CD4-positive, alpha-beta T cell (primary cell): ENCODE results near the gene STEAP2. TPM values are rescaled to one million over a fixed set of nuclear protein-coding genes. Genes with fewer than 3 reads are reported as not detected.

Experiments used
- ATAC-seq: fragments of 200-7000 bp; cut with Tn5 transposase; one replicate; pipeline ENCODE4 v1.10.0; 2022; ENCODE audit warnings: mild to moderate bottlenecking; ENCODE audit not compliant: poor library complexity
- CTCF ChIA-PET: fragments of 350-600 bp; sonication (Branson Sonifier 250); formaldehyde crosslinking; loops from one replicate; lab custom pipeline; 2021; ENCODE audit warnings: antibody characterized with exemption, inconsistent platforms; lab: Charles Lee
- POLR2A ChIA-PET: fragments of 350-600 bp; sonication (Branson Sonifier 250); formaldehyde crosslinking; loops from one replicate; lab custom pipeline; 2021; ENCODE audit warnings: antibody characterized with exemption, inconsistent platforms; lab: Charles Lee
- DNase-seq, 14 experiments: peaks; one replicate each; pipeline ENCODE4 v3.0.0-alpha.2; 2013 to 2020; ENCODE audit warnings: mixed read lengths in 2 of 14
- H3K27ac ChIP-seq, 2 donors: one replicate each; pipeline versions ENCODE4 v1.5.1 to v1.7.0; 2013; ENCODE audit warnings: low read length in 2 of 2, low read depth in 1 of 2, mild to moderate bottlenecking in 1 of 2
- H3K27me3 ChIP-seq, 2 experiments: 1 replicate in 1 of 2; 2 replicates in 1 of 2; pipeline versions ENCODE4 v1.6.1 to v1.7.0; 2013; ENCODE audit warnings: low read length in 2 of 2, control low read depth in 1 of 2, mild to moderate bottlenecking in 1 of 2, moderate library complexity in 1 of 2; ENCODE audit not compliant: insufficient read depth in 2 of 2, control insufficient read depth in 1 of 2
- H3K36me3 ChIP-seq: one replicate; pipeline ENCODE4 v1.6.1; 2013; ENCODE audit warnings: low read length, control low read depth; ENCODE audit not compliant: insufficient read depth
- H3K4me1 ChIP-seq: one replicate; pipeline ENCODE4 v1.6.1; 2013; ENCODE audit warnings: low read length, control low read depth; ENCODE audit not compliant: insufficient read depth
- H3K4me3 ChIP-seq: one replicate; pipeline ENCODE4 v1.5.1; 2013; ENCODE audit warnings: mild to moderate bottlenecking, low read length, moderate library complexity
- H3K9me3 ChIP-seq, 2 experiments: 1 replicate in 1 of 2; 2 replicates in 1 of 2; pipeline versions ENCODE4 v1.6.1 to v1.7.0; 2013; ENCODE audit warnings: low read length in 2 of 2, mild to moderate bottlenecking in 2 of 2, control low read depth in 1 of 2, moderate library complexity in 1 of 2; ENCODE audit not compliant: control insufficient read depth in 1 of 2, insufficient read depth in 1 of 2
- H3K27ac Mint-ChIP-seq: one replicate; pipeline ENCODE4 v1.8.0; 2020; ENCODE audit warnings: mixed read lengths
- H3K27me3 Mint-ChIP-seq: one replicate; pipeline ENCODE4 v1.8.0; 2021; ENCODE audit warnings: mixed read lengths
- H3K36me3 Mint-ChIP-seq: one replicate; pipeline ENCODE4 v1.8.0; 2021; ENCODE audit warnings: low read depth, mixed read lengths
- H3K4me1 Mint-ChIP-seq: one replicate; pipeline ENCODE4 v1.8.0; 2021; ENCODE audit warnings: low read depth, mixed read lengths
- H3K4me3 Mint-ChIP-seq: one replicate; pipeline ENCODE4 v1.8.0; 2020; ENCODE audit warnings: mild to moderate bottlenecking, mixed read lengths
- H3K9me3 Mint-ChIP-seq: one replicate; pipeline ENCODE4 v1.8.0; 2020; ENCODE audit warnings: mixed read lengths
- intact Hi-C, 2 experiments: fragments of 100-400 bp; cut with DNase I in 1 of 2; cut with micrococcal nuclease in 1 of 2; formaldehyde crosslinking; loops; one replicate each; pipeline versions ENCODE4 v1.15.1 to v1.9.0; 2023 to 2025; cut with DNase I, micrococcal nuclease
- total RNA-seq, 174 experiments: library from RNA in 2 of 174; stranded (reverse) in 2 of 174; gene quantifications; one replicate each; pipeline ENCODE4 v1.2.3 and lab custom pipeline; 2021 to 2026
- TF ChIP-seq, protein P1 (sequence below): fragments of 200-600 bp; IDR thresholded peaks from one replicate; pipeline ENCODE4 v1.8.0; 2022; ENCODE audit warnings: antibody characterized with exemption, mild to moderate bottlenecking

The STEAP2 gene
- total RNA-seq, 2 experiments from 2014 or later = not detected

DNA sequence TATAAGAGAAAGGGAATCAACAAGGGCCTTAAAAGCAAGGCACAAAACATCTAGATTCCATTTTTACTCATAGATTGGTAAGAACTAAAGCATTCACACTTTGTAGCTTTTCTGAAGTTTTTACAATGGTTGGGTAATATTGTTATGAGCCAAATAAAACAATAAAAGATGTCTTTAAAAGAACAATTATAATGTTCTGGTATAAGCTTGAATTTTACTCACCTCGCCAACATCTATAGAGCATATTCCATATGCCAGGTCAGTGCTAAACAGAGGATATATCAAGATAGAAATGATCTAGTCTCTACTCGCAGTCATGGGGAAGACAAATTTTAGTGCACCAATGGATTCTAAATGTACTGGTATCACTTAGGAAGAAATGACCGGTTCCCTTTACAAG lies 45.4 kb upstream of the STEAP2 start:
- no peaks in the 10 kb centered on the region for H3K4me1 ChIP-seq
- H3K27ac ChIP-seq = no peak overlapping the region
- no peaks in the 10 kb centered on the region for H3K4me1 Mint-ChIP-seq
- no peaks in the 10 kb centered on the region for H3K36me3 ChIP-seq
- CTCF ChIA-PET = no interaction called here
- TF ChIP-seq, protein P1, sequence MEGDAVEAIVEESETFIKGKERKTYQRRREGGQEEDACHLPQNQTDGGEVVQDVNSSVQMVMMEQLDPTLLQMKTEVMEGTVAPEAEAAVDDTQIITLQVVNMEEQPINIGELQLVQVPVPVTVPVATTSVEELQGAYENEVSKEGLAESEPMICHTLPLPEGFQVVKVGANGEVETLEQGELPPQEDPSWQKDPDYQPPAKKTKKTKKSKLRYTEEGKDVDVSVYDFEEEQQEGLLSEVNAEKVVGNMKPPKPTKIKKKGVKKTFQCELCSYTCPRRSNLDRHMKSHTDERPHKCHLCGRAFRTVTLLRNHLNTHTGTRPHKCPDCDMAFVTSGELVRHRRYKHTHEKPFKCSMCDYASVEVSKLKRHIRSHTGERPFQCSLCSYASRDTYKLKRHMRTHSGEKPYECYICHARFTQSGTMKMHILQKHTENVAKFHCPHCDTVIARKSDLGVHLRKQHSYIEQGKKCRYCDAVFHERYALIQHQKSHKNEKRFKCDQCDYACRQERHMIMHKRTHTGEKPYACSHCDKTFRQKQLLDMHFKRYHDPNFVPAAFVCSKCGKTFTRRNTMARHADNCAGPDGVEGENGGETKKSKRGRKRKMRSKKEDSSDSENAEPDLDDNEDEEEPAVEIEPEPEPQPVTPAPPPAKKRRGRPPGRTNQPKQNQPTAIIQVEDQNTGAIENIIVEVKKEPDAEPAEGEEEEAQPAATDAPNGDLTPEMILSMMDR = no peak
- H3K27ac Mint-ChIP-seq = no peak overlapping the region
- peaks cover 0 to 4% of the 10 kb centered on the region in 2 experiments for H3K9me3 ChIP-seq
- no peaks in the 10 kb centered on the region for H3K9me3 Mint-ChIP-seq
- peaks cover 39% of the 10 kb centered on the region for H3K27me3 Mint-ChIP-seq
- intact Hi-C loops = no loop called here
- POLR2A ChIA-PET = no interaction called here
- peaks cover 3 to 5% of the 10 kb centered on the region in 2 experiments for H3K27me3 ChIP-seq
- ATAC-seq (no peak), DNase-seq (no peak)
- no peak overlapping the region for H3K4me3 ChIP-seq
- H3K36me3 Mint-ChIP-seq = no peaks in the 10 kb centered on the region
- no peak overlapping the region for H3K4me3 Mint-ChIP-seq

DNA sequence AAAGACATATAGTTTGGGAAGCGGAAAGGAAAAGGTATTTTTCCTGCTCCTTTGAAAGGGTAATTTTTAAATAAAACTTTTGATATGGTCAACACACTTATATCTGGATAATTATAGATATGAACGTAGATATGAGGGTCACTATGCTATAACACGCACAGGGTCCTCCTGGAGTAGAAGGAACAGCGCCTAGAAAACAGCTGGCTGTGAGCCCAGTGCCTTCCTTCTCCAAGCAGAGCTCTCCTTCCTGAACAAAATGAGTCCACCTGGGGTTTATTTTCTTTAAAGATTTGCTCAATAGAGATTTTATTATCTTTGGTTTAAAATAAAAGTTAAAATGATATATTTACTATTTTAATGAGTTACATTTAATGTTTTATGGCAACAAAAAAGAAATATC lies 44.2 kb upstream of the STEAP2 start:
- Mint-ChIP-seq H3K4me3 (no peak overlapping the region), H3K36me3 (no peaks in the 10 kb centered on the region), H3K27me3 (peaks cover 51% of the 10 kb centered on the region), H3K27ac (no peak overlapping the region), H3K9me3 (no peaks in the 10 kb centered on the region), H3K4me1 (no peaks in the 10 kb centered on the region)
- POLR2A ChIA-PET = no interaction called here
- DNase-seq (no peak), ATAC-seq (no peak)
- peaks cover 0 to 4% of the 10 kb centered on the region in 2 experiments for H3K9me3 ChIP-seq
- H3K4me3 ChIP-seq = no peak overlapping the region
- H3K27ac ChIP-seq = no peak overlapping the region
- no peaks in the 10 kb centered on the region for H3K4me1 ChIP-seq
- peaks cover 3 to 9% of the 10 kb centered on the region in 2 experiments for H3K27me3 ChIP-seq
- no peaks in the 10 kb centered on the region for H3K36me3 ChIP-seq
- TF ChIP-seq, protein P1 = no peak
- CTCF ChIA-PET = no interaction called here
- intact Hi-C loops = no loop called here

DNA sequence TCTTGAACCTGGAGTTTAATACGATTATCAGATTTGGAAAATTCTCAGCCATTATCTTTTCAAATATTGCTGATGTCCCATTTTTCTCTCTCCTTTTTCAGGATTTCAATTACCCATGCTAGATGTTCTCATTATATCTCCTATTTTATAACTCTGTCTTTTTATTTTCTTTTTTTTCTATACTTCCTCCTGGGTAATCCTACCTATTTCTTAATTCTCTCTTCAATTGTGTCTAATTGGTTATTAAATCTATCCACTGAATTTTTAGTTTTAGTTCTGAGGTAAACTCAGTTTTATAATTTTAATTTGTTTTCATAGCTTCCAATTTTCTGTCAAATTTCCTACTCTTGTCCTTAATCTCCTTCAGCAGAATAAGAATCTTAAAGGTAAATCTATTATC lies 41.6 kb upstream of the STEAP2 start:
- intact Hi-C loops = no loop called here
- H3K4me3 Mint-ChIP-seq = no peak overlapping the region
- H3K27ac Mint-ChIP-seq = no peak overlapping the region

More for the DNA sequence above, 41.6 kb upstream of the STEAP2 start:
- DNase-seq (no peak), ATAC-seq (no peak)
- Histone ChIP-seq H3K4me1 (no peaks in the 10 kb centered on the region), H3K27me3 (peaks cover 3 to 7% of the 10 kb centered on the region in 2 experiments), H3K4me3 (no peak overlapping the region), H3K36me3 (no peaks in the 10 kb centered on the region), H3K9me3 (peaks cover 0 to 4% of the 10 kb centered on the region in 2 experiments), H3K27ac (no peak overlapping the region)
- TF ChIP-seq, protein P1 = no peak
- Mint-ChIP-seq H3K36me3 (no peaks in the 10 kb centered on the region), H3K4me1 (no peaks in the 10 kb centered on the region), H3K27me3 (peaks cover 50% of the 10 kb centered on the region), H3K9me3 (no peaks in the 10 kb centered on the region)
- ChIA-PET CTCF (no interaction called here), POLR2A (no interaction called here)
